ENCODE data around the gene SLC7A10. TPM values are rescaled to one million over a fixed set of nuclear protein-coding genes. Genes with fewer than 3 reads are reported as not detected.

Gene SLC7A10
- not detected for total RNA-seq

- peaks cover 10% of the 10 kb centered on the region for H3K27me3 ChIP-seq (replicated peaks; ENCODE audit: insufficient read depth)
- ATAC-seq (ENCODE audit: insufficient number of reproducible peaks, low FRiP score, low read depth) (no peak), DNase-seq (ENCODE audit: low spot score) (no peak)
- TF ChIP-seq, protein P1, sequence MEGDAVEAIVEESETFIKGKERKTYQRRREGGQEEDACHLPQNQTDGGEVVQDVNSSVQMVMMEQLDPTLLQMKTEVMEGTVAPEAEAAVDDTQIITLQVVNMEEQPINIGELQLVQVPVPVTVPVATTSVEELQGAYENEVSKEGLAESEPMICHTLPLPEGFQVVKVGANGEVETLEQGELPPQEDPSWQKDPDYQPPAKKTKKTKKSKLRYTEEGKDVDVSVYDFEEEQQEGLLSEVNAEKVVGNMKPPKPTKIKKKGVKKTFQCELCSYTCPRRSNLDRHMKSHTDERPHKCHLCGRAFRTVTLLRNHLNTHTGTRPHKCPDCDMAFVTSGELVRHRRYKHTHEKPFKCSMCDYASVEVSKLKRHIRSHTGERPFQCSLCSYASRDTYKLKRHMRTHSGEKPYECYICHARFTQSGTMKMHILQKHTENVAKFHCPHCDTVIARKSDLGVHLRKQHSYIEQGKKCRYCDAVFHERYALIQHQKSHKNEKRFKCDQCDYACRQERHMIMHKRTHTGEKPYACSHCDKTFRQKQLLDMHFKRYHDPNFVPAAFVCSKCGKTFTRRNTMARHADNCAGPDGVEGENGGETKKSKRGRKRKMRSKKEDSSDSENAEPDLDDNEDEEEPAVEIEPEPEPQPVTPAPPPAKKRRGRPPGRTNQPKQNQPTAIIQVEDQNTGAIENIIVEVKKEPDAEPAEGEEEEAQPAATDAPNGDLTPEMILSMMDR (IDR thresholded peaks at IDR 0.05): no peak
- H3K4me1 ChIP-seq (ENCODE audit: control insufficient read depth in 1 of 2, low read depth in 2 of 2): peaks cover 0 to 9% of the 10 kb centered on the region in 2 donors
- H3K9me3 ChIP-seq: peaks cover 10% of the 10 kb centered on the region
- no peak within 1 kb of the TSS for H3K27ac ChIP-seq
- peak within 1 kb of the TSS; percentile 48 for H3K4me3 ChIP-seq
- no peaks in the 10 kb centered on the region for H3K36me3 ChIP-seq
Observed at GRCh38 chr19:33225458-33225926, at the start of gene SLC7A10. SLC7A10 (minus strand) TSS chr19:33225850; CDS start chr19:33225703, 147 bp downstream.

GRCh38 chr19:33274663-33275558 lies 49.3 kb upstream of the SLC7A10 start:
- DNase-seq (ENCODE audit: low spot score): no peak
- no peaks in the 10 kb centered on the region for H3K27me3 ChIP-seq (replicated peaks; ENCODE audit: insufficient read depth)
- H3K36me3 ChIP-seq: no peaks in the 10 kb centered on the region
- no peak overlapping the region for H3K27ac ChIP-seq
- peaks cover 7 to 9% of the 10 kb centered on the region in 2 donors for H3K4me1 ChIP-seq (ENCODE audit: control insufficient read depth in 1 of 2, low read depth in 2 of 2)
- no peak overlapping the region for H3K4me3 ChIP-seq
- H3K9me3 ChIP-seq: no peaks in the 10 kb centered on the region
- TF ChIP-seq, protein P1 (IDR thresholded peaks at IDR 0.05): no peak
- ATAC-seq (ENCODE audit: insufficient number of reproducible peaks, low FRiP score, low read depth): no peak

GRCh38 chr19:33273881-33274662 lies 48.4 kb upstream of the SLC7A10 start:
- no peaks in the 10 kb centered on the region for H3K9me3 ChIP-seq
- no peak overlapping the region for H3K4me3 ChIP-seq
- no peaks in the 10 kb centered on the region for H3K27me3 ChIP-seq (replicated peaks; ENCODE audit: insufficient read depth)
- H3K36me3 ChIP-seq: no peaks in the 10 kb centered on the region
- H3K27ac ChIP-seq: no peak overlapping the region
- H3K4me1 ChIP-seq (ENCODE audit: control insufficient read depth in 1 of 2, low read depth in 2 of 2): peaks cover 7 to 9% of the 10 kb centered on the region in 2 donors
- ATAC-seq (ENCODE audit: insufficient number of reproducible peaks, low FRiP score, low read depth) (no peak), DNase-seq (ENCODE audit: low spot score) (peak; percentile 18)
- TF ChIP-seq, protein P1 (IDR thresholded peaks at IDR 0.05): no peak

GRCh38 chr19:33273065-33273736 lies 47.6 kb upstream of the SLC7A10 start:
- Histone ChIP-seq H3K36me3 (no peaks in the 10 kb centered on the region), H3K27ac (no peak overlapping the region), H3K27me3 (replicated peaks; ENCODE audit: insufficient read depth) (no peaks in the 10 kb centered on the region), H3K4me3 (no peak overlapping the region), H3K4me1 (ENCODE audit: control insufficient read depth in 1 of 2, low read depth in 2 of 2) (peaks cover 7 to 9% of the 10 kb centered on the region in 2 donors), H3K9me3 (no peaks in the 10 kb centered on the region)
- DNase-seq (ENCODE audit: low spot score): no peak
- TF ChIP-seq, protein P1 (IDR thresholded peaks at IDR 0.05): no peak
- no peak for ATAC-seq (ENCODE audit: insufficient number of reproducible peaks, low FRiP score, low read depth)

Measured in thoracic aorta (tissue), 2 donors.